HG02852 (cell line): ENCODE results near the gene TMPRSS9.

Source experiments
- ATAC-seq: cut with Tn5 transposase; IDR thresholded peaks from one replicate; pipeline ENCODE4 v1.9.1; 2021; ENCODE audit warnings: mild to moderate bottlenecking, moderate library complexity; ENCODE audit not compliant: unreplicated experiment

The TMPRSS9 gene

GRCh38 chr19:2329149-2329478 is 31.0 kb upstream of the TMPRSS9 start:
- ATAC-seq: no peak

- ATAC-seq: no peak
Measured at GRCh38 chr19:2329501-2329916, 30.6 kb upstream of the TMPRSS9 start.

GRCh38 chr19:2330255-2330631 is 29.8 kb upstream of the TMPRSS9 start:
- no peak for ATAC-seq

GRCh38 chr19:2330632-2331284 is 29.3 kb upstream of the TMPRSS9 start:
- ATAC-seq: no peak

GRCh38 chr19:2331601-2332246 is 28.3 kb upstream of the TMPRSS9 start:
- ATAC-seq: no peak

- ATAC-seq: no peak
Measured at GRCh38 chr19:2332341-2333026, 27.6 kb upstream of the TMPRSS9 start.

- ATAC-seq: no peak
Measured at GRCh38 chr19:2333027-2333806, 26.8 kb upstream of the TMPRSS9 start.

GRCh38 chr19:2333807-2334211 is 26.3 kb upstream of the TMPRSS9 start:
- no peak for ATAC-seq

GRCh38 chr19:2334426-2334825 is 25.6 kb upstream of the TMPRSS9 start:
- ATAC-seq: no peak

- no peak for ATAC-seq
Measured at GRCh38 chr19:2334986-2335846, 24.8 kb upstream of the TMPRSS9 start.

GRCh38 chr19:2335848-2336247 is 24.2 kb upstream of the TMPRSS9 start:
- ATAC-seq: no peak

- no peak for ATAC-seq
Measured at GRCh38 chr19:2336528-2337328, 23.3 kb upstream of the TMPRSS9 start.

GRCh38 chr19:2337329-2337707 is 22.7 kb upstream of the TMPRSS9 start:
- ATAC-seq: no peak

- ATAC-seq: no peak
Measured at GRCh38 chr19:2338055-2338615, 21.9 kb upstream of the TMPRSS9 start.

- ATAC-seq: no peak
Measured at GRCh38 chr19:2338751-2339643, 21.1 kb upstream of the TMPRSS9 start.

- ATAC-seq: no peak
Measured at GRCh38 chr19:2339644-2340310, 20.3 kb upstream of the TMPRSS9 start.

- no peak for ATAC-seq
Measured at GRCh38 chr19:2340496-2341243, 19.4 kb upstream of the TMPRSS9 start.
